ENCODE measurements around the gene POU6F2.

Gene POU6F2

DNA sequence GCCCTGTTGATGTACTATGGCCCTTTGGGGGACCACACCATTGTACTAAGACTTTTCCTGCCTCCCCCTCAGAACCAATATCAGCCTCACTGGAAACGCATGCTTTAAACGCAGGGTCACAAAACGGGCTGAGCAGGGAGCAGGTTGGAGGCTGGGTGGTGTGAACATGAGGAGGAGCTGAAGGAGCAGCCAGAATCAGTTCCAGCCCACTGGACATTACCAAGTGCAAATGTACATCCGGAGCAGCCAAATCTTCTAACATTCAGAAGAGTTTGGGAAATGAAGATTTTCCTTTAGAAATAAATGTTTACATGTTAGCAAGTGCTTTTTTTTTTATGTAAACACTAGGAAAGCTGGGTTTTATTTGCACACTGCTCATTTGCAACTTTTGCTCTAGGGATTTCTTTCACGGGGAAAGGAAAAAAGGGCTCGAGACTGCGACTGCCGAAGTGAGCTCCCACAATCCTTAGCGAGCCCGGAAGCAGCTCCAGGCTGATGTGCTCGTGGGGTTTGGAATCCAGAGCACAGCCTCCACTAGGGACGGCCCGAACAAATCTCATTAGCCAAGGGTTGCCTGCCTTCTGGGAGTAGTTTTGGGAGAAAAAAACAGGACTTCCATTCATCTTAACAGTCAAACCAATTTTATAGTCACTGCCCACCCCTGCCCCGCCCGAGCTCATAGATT lies 480.5 kb downstream of the POU6F2 start:
- DNase-seq, result no peak

DNA sequence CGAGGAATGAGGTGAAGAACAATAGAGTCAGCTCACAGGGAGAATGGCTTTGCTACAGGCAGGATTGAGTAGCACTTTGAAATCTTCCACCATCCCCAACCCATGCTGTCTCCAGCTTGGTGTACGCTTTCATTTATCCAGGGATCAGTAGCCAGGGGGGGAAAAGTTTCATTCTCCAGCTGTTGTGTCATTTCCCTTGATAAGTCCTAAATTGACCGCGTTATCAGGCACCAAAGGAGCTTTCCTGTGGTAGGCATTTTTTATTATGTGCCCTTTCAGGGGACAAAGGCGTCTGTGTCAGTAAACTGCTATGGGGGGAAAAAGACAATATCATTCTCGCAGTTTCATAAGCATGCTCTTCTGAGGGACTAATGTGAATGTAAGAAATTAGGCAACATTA lies 481.9 kb downstream of the POU6F2 start:
- DNase-seq, result no peak

DNA sequence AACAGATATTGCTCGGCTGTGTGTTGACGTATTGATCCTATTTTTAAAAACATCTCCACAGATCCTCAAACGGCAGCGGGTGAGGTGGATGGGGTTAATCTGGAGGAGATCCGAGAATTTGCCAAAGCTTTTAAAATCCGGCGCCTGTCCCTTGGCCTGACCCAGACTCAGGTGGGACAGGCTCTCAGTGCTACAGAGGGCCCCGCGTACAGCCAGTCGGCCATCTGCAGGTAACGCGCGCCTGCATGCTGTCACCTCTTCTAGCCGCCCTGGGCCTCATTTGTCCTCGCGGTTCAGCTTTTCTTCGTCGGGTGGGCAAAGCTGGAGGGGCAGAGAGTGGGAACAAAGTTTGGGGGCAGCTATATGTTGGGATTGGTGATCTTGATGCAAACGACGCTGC lies 482.8 kb downstream of the POU6F2 start:
- DNase-seq, result no peak

DNA sequence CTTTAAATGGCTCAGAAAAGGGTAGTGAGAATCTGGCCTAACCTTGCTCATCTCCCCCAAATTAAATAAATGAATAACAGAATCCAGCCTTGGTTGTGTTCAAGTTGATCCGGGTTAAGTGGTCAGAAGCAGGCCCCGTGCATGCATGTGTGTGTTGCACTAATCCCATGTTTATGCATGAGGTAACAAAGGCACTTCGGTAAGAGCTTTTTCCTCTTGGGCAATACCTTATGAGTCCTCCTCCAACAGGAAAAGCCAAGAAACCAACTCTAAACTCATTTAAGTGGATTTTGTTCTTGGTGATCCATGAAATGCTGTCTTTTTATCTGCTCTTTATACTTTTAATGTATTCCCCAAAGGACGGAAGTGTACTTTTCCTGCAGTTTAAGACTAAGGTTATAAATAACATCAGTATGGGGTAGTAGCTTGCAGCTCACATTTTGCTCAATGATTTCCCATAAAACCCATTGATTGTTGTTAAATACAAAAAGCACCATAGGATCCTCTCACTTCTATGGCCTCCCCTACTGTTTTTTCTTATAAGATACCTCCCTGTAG lies 483.6 kb downstream of the POU6F2 start:
- DNase-seq, result no peak

- no peak for DNase-seq
These were observed 485.5 kb downstream of the POU6F2 start for GRCh38 chr7:39463252-39463651.

- DNase-seq, result no peak
These were observed 486.8 kb downstream of the POU6F2 start for GRCh38 chr7:39464350-39465054.

DNA sequence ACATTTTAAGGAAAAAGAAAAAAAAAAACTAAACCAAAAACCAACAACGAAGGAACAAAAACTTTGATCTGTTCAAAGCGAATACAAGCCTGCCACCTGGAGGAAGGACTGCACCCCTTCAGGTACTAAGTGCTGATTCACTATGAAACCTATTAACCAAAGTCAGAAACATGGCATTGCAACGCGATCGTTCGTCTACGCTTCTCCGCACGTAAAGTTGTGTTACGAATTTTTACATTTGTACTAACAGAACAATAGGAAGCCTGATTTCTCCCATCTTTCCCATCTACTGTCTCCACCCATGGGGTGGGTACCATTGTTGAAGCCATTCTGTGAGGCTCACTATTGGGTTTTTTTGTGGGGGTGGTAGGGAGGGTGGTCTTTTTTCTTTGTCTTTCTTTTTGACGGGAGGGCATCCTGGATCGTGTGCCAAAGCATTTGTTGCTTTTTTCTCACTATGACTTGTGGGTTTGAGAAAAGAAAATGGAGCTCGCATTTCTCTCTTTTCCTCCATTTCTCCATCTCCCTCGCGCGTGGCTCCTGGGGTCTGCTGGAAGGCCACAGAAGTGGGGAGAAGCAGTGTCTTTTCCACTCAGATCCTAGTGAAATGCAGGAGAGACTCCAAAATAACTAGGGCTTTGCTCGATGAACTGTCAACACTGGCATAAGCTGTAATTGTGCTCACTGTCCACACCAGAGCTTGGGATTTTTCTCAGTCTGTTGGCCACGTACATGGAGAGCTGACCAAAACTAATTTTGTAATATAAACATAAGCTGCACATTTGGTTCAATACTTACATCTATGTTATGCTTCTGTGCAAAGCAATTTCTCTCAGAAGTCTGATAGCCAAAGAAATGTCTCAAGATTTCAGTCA lies 487.6 kb downstream of the POU6F2 start:
- DNase-seq, result peak; percentile 77

- DNase-seq, result no peak
These were observed 490.6 kb downstream of the POU6F2 start for GRCh38 chr7:39468261-39468660.

DNA sequence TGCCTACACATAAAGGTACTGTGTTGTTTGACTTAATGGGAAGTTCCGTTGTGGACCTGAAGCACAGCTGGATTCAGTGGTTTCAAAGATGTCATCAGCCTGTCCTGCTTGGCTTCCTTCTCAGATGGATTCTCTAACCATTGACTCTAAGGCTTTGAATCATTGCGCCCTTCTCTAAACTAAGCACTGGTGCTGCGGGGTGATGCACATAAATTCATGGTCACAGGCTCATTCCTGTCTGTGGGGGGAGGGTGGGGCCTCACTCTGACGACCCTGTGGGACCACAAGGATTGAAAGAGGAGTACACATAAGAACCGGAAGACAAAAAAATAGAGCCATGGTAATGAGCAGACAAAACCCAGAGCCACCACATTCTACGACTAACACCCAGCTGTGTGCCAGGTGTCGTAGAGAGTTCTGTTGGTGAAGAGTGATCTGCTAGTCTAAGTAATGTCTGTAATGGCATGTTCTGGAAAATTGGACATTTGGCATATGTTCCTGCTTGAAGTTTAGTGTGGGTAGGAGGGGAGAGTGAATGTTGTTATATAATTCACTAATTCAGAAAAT lies 491.2 kb downstream of the POU6F2 start:
- DNase-seq, result no peak

DNA sequence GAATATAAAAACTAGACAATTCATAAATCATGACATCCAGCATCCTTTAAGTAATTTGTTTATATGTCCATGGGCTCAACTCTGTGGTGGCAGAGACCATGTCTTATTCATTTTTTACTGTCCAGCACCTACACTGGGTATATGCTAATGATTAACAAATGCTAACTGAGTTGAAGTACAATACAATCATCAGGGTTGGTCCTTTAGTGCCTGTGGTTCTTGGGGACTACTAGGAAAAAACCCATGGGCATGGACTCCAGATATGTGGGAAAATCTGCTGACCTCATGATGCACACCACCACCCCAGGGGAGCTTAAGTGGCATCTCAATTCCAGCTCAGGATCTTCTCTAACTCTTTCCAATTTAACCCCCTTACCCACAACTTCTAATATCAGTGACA lies 503.2 kb downstream of the POU6F2 start:
- no peak for DNase-seq

- DNase-seq, result no peak
These were observed 511.0 kb downstream of the POU6F2 start for GRCh38 chr7:39488467-39489393.

GRCh38 chr7:39490296-39490695 lies 512.6 kb downstream of the POU6F2 start:
- no peak for DNase-seq

DNA sequence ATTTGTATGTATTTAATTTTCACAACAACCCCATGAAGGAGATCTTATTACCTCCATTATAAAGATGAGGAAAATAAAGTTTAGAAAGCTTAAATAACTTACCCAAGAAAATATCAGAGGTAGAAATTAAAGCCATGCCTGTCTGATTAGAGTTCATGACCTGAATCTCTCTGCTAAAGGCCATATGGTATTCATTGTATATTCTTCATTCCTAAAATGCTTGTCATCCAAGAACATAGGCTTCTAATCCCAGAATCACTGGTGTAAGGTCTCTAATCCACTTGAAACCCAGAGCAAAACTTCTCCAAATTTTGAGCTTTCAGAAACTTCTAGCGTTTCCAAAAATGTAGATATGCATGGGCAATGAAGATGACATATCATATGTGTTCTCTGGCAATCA lies 516.2 kb downstream of the POU6F2 start:
- DNase-seq, result peak; percentile 48

DNA sequence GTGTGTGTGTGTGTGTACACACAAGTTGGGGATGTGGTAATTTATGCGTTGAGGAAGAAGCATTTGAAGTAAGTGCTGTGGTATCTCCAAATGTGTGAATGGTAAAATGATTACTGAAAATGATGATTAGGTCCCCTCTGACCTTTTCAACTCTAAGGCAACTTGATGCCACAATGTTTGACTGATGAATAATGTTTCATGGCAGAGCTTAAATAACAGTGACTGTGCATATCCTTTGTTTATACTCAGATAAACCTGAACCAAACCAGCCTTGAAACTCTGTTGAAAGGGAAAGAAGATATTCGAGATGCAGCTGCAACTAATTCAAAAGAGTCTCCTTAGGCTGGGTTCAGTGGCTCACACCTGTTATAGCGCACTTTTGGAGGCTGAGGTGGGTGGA lies 523.6 kb downstream of the POU6F2 start:
- DNase-seq, result peak; percentile 21

DNA sequence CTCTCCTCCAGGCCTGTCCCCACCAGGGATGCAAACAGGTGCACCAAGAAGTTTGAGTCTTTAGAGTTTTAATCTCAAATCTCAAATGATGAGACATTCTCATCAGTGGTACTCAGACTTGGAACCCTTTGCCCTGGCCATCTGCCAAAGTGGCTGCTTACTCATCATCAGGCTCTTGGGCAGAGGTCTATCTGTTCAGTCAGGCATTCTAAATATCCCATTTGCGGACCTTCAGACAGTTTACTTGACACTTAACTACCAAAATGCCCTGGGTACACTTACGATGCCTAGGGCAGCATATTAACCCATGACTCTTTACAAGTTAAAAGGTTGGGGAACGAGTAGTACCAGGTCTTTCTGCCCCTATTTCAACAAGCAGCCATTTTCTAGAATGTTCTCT lies 527.3 kb downstream of the POU6F2 start:
- DNase-seq, result peak; percentile 78

GRCh38 chr7:39507866-39508551 lies 530.3 kb downstream of the POU6F2 start:
- DNase-seq, result no peak

DNA sequence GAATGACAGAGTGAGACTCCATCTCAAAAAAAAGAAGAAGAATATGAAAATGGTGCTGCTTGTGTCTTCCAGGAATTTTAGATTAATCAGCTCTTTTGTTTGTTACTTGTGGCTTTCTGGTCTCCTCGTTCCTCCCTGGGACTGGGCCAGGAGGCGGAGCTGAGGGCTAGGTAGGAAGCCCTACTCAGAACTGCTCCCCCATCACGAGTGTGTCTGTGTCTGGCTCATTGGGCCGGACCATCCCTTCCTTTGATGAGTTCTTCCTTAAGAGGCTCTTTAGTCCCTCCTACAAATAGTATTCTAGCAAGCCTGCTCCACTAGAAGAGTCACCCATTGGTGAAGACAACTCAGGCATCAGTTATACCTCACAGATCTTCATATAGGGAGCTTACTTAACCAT lies 531.7 kb downstream of the POU6F2 start:
- DNase-seq, result no peak

DNA sequence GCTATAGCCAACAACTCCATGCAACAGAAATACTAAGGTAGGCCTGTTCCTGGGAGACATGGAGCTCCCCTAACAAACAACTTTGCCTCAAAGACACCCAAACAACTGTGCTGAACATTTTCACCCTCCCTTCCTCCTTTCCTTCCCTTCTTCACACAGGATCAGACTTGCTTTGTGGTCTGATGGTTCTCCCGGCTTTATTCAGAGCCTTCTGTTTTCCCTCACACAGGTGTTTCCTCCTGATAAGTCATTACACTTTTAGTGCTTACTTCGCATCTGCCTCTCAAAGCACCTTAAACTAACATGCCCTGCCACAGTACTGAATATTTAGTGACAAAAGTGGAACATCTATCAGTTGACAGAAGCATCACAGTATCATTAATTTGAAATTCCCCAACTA lies 532.2 kb downstream of the POU6F2 start:
- DNase-seq, result no peak

DNA sequence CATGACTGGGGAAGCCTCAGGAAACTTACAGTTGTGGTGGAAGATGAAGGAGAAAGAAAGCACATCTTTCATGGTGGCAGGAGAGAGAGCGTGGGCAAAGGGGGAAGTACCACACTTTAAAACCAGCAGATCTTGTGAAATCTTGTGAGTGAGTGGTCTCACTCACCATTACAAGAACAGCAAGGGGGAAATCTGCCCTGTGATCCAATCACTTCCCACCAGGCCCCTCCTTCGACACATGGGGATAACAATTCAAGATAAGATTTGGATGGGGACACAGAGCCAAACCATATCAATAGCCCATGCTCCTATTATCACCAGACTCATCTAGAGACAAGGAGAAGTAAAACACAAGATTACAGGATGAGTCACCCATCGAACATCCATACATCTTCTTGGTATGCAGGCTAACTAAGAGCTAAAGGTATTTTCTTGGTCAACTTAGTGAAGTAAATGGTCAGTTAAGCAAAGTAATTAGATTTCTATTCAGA lies 533.2 kb downstream of the POU6F2 start:
- DNase-seq, result peak; percentile 65

GRCh38 chr7:39515534-39516228 lies 538.0 kb downstream of the POU6F2 start:
- DNase-seq, result no peak

Data from fibroblast of skin of back (primary cell).